ENCODE measurements around the gene TSGA10.

Gene TSGA10

GRCh38 chr2:99088017-99088416 lies 66.7 kb downstream of the TSGA10 start:
- Histone ChIP-seq H3K36me3 (ENCODE audit: insufficient read depth) (no peaks in the 10 kb centered on the region), H3K4me3 (IDR thresholded peaks at IDR 0.05; ENCODE audit: insufficient read depth, low read depth, low read length) (no peak overlapping the region), H3K4me2 (peak overlapping the region; percentile 52), H3K27ac (no peak overlapping the region), H3K27me3 (ENCODE audit: insufficient read depth, low read depth) (no peaks in the 10 kb centered on the region; the same call in 1 of the 2 replicates), H3K79me2 (ENCODE audit: insufficient read depth, low read depth) (no peaks in the 10 kb centered on the region), H3K9ac (no peak overlapping the region), H2AFZ (ENCODE audit: low read depth) (no peak overlapping the region), H4K20me1 (ENCODE audit: insufficient read depth) (no peaks in the 10 kb centered on the region), H3K4me1 (ENCODE audit: low read depth, poor library complexity, severe bottlenecking) (peaks cover 13% of the 10 kb centered on the region)
- TF ChIP-seq CTCF (conservative IDR thresholded peaks at IDR 0.05; ENCODE audit: low read depth, low read length) = no peak

- H3K79me2 ChIP-seq (ENCODE audit: insufficient read depth, low read depth) = no peaks in the 10 kb centered on the region
- no peak for TF ChIP-seq CTCF (conservative IDR thresholded peaks at IDR 0.05; ENCODE audit: low read depth, low read length)
- no peak overlapping the region for H2AFZ ChIP-seq (ENCODE audit: low read depth)
- H3K4me3 ChIP-seq (IDR thresholded peaks at IDR 0.05; ENCODE audit: insufficient read depth, low read depth, low read length) = no peak overlapping the region
- no peaks in the 10 kb centered on the region; the same call in 1 of the 2 replicates for H3K27me3 ChIP-seq (ENCODE audit: insufficient read depth, low read depth)
- no peak overlapping the region for H3K27ac ChIP-seq
- H4K20me1 ChIP-seq (ENCODE audit: insufficient read depth) = no peaks in the 10 kb centered on the region
- H3K36me3 ChIP-seq (ENCODE audit: insufficient read depth) = no peaks in the 10 kb centered on the region
- no peak overlapping the region for H3K4me2 ChIP-seq
- no peak overlapping the region for H3K9ac ChIP-seq
- peaks cover 13% of the 10 kb centered on the region for H3K4me1 ChIP-seq (ENCODE audit: low read depth, poor library complexity, severe bottlenecking)
Observed at GRCh38 chr2:99086385-99086784, 68.4 kb downstream of the TSGA10 start.

GRCh38 chr2:99085421-99085820 lies 69.3 kb downstream of the TSGA10 start:
- peak; percentile 48 for TF ChIP-seq CTCF (conservative IDR thresholded peaks at IDR 0.05; ENCODE audit: low read depth, low read length)
- H3K4me2 ChIP-seq = no peak overlapping the region
- H3K4me1 ChIP-seq (ENCODE audit: low read depth, poor library complexity, severe bottlenecking) = peaks cover 13% of the 10 kb centered on the region
- H3K4me3 ChIP-seq (IDR thresholded peaks at IDR 0.05; ENCODE audit: insufficient read depth, low read depth, low read length) = no peak overlapping the region
- H3K36me3 ChIP-seq (ENCODE audit: insufficient read depth) = no peaks in the 10 kb centered on the region
- no peak overlapping the region for H3K9ac ChIP-seq
- H2AFZ ChIP-seq (ENCODE audit: low read depth) = no peak overlapping the region
- H4K20me1 ChIP-seq (ENCODE audit: insufficient read depth) = no peaks in the 10 kb centered on the region
- no peak overlapping the region for H3K27ac ChIP-seq
- H3K79me2 ChIP-seq (ENCODE audit: insufficient read depth, low read depth) = no peaks in the 10 kb centered on the region
- no peaks in the 10 kb centered on the region; the same call in 1 of the 2 replicates for H3K27me3 ChIP-seq (ENCODE audit: insufficient read depth, low read depth)

- Histone ChIP-seq H3K4me2 (no peak overlapping the region), H3K9ac (no peak overlapping the region), H3K36me3 (ENCODE audit: insufficient read depth) (no peaks in the 10 kb centered on the region), H3K27me3 (ENCODE audit: insufficient read depth, low read depth) (no peaks in the 10 kb centered on the region; the same call in 1 of the 2 replicates), H2AFZ (ENCODE audit: low read depth) (no peak overlapping the region), H4K20me1 (ENCODE audit: insufficient read depth) (no peaks in the 10 kb centered on the region), H3K79me2 (ENCODE audit: insufficient read depth, low read depth) (no peaks in the 10 kb centered on the region), H3K4me3 (IDR thresholded peaks at IDR 0.05; ENCODE audit: insufficient read depth, low read depth, low read length) (no peak overlapping the region), H3K4me1 (ENCODE audit: low read depth, poor library complexity, severe bottlenecking) (peaks cover 13% of the 10 kb centered on the region), H3K27ac (no peak overlapping the region)
- no peak for TF ChIP-seq CTCF (conservative IDR thresholded peaks at IDR 0.05; ENCODE audit: low read depth, low read length)
Observed at GRCh38 chr2:99084256-99084655, 70.5 kb downstream of the TSGA10 start.
